MM.1S (cell line): ENCODE measurements around the gene PPARD.

Source experiments
- DNase-seq: peaks from one replicate; pipeline ENCODE4 v3.0.0-alpha.2; 2015
- H2AFZ ChIP-seq: fragments of 300-600 bp; sonication (generic); 2 replicates; pipeline ENCODE4 v1.6.0; 2016; ENCODE audit warnings: antibody characterized with exemption, low read length
- H3F3A ChIP-seq: fragments of 300-600 bp; sonication (generic); 2 replicates; pipeline ENCODE4 v1.6.1; 2016; ENCODE audit warnings: mild to moderate bottlenecking, antibody characterized with exemption, low read length, moderate library complexity, mixed read lengths; ENCODE audit not compliant: insufficient read depth
- H3K27ac ChIP-seq: fragments of 300-600 bp; sonication (generic); 2 replicates; pipeline ENCODE4 v1.5.1; 2016; ENCODE audit warnings: mild to moderate bottlenecking, low read length
- H3K27me3 ChIP-seq: fragments of 300-600 bp; sonication (generic); replicated peaks from 2 replicates; pipeline ENCODE4 v1.6.0; 2016; ENCODE audit warnings: low read length; ENCODE audit not compliant: insufficient read depth
- H3K36me3 ChIP-seq: fragments of 300-600 bp; sonication (generic); replicated peaks from 2 replicates; pipeline ENCODE4 v1.6.1; 2016; ENCODE audit warnings: mild to moderate bottlenecking, low read length, mixed read lengths; ENCODE audit not compliant: insufficient read depth
- H3K4me1 ChIP-seq: fragments of 300-600 bp; sonication (generic); 2 replicates; pipeline ENCODE4 v1.6.1; 2016; ENCODE audit warnings: low read length, mixed read lengths
- H3K4me2 ChIP-seq: fragments of 300-600 bp; sonication (generic); 2 replicates; pipeline ENCODE4 v1.6.0; 2016; ENCODE audit warnings: low read depth, low read length
- H3K4me3 ChIP-seq: fragments of 300-600 bp; sonication (generic); 2 replicates; pipeline ENCODE4 v1.5.1; 2016; ENCODE audit warnings: low read length, mixed read lengths
- H3K79me2 ChIP-seq: fragments of 300-600 bp; sonication (generic); 2 replicates; pipeline ENCODE4 v1.6.1; 2016; ENCODE audit warnings: mixed run types, low read length, mixed read lengths
- H3K9ac ChIP-seq: fragments of 300-600 bp; sonication (generic); 2 replicates; pipeline ENCODE4 v1.6.1; 2016; ENCODE audit warnings: low read length, mixed read lengths
- H3K9me2 ChIP-seq: fragments of 300-600 bp; sonication (generic); replicated peaks from 2 replicates; pipeline ENCODE4 v1.6.1; 2016; ENCODE audit warnings: mild to moderate bottlenecking, low read length, mixed read lengths; ENCODE audit not compliant: insufficient read depth
- H3K9me3 ChIP-seq: fragments of 300-600 bp; sonication (generic); replicated peaks from 2 replicates; pipeline ENCODE4 v1.6.1; 2016; ENCODE audit warnings: mild to moderate bottlenecking, low read length, mixed read lengths; ENCODE audit not compliant: insufficient read depth
- H4K20me1 ChIP-seq: fragments of 300-600 bp; sonication (generic); 2 replicates; pipeline ENCODE4 v1.6.1; 2016; ENCODE audit warnings: mild to moderate bottlenecking, low read length, moderate library complexity, mixed read lengths; ENCODE audit not compliant: insufficient read depth
- CTCF ChIP-seq: fragments of 300-600 bp; sonication (generic); IDR thresholded peaks from 2 replicates; pipeline ENCODE4 v1.5.1; 2016; ENCODE audit warnings: antibody characterized with exemption, low read length, mixed read lengths
- EZH2 ChIP-seq: fragments of 300-600 bp; sonication (generic); optimal IDR thresholded peaks from 2 replicates; pipeline ENCODE3; 2017; ENCODE audit warnings: low read depth, mild to moderate bottlenecking, antibody characterized with exemption, low read length, mixed read lengths
- EZH2phosphoT487 ChIP-seq: fragments of 300-600 bp; sonication (generic); IDR thresholded peaks from 2 replicates; pipeline ENCODE4 v1.6.1; 2018; ENCODE audit warnings: antibody characterized with exemption, low read length

PPARD gene

GRCh38 chr6:35343092-35343834 lies 905 bp downstream of the PPARD start:
- H3K4me2 ChIP-seq = peak overlapping the region; percentile 95
- H3K36me3 ChIP-seq = no peaks in the 10 kb centered on the region
- no peak overlapping the region for H3K27ac ChIP-seq
- no peak for DNase-seq
- no peaks in the 10 kb centered on the region; the same call in 1 of the 2 replicates for H4K20me1 ChIP-seq
- H2AFZ ChIP-seq = peak overlapping the region; percentile 53; the same call in 1 of the 2 replicates
- no peaks in the 10 kb centered on the region for H3K27me3 ChIP-seq
- peak overlapping the region; percentile 84 for H3K4me3 ChIP-seq
- peaks cover 23% of the 10 kb centered on the region for H3K79me2 ChIP-seq
- TF ChIP-seq CTCF (no peak), EZH2phosphoT487 (no peak), EZH2 (no peak)
- H3K9ac ChIP-seq = peak overlapping the region; percentile 72
- peaks cover 6% of the 10 kb centered on the region; the same call in 1 of the 2 replicates for H3K4me1 ChIP-seq
- no peaks in the 10 kb centered on the region for H3F3A ChIP-seq
- H3K9me2 ChIP-seq = no peaks in the 10 kb centered on the region
- no peaks in the 10 kb centered on the region for H3K9me3 ChIP-seq

GRCh38 chr6:35343835-35344550 lies 1.6 kb downstream of the PPARD start:
- H3K9me3 ChIP-seq = no peaks in the 10 kb centered on the region
- no peaks in the 10 kb centered on the region for H3F3A ChIP-seq
- no peaks in the 10 kb centered on the region for H3K27me3 ChIP-seq
- DNase-seq = no peak
- H3K4me2 ChIP-seq = peak overlapping the region; percentile 95; the same call in 1 of the 2 replicates
- peaks cover 23% of the 10 kb centered on the region for H3K79me2 ChIP-seq
- H3K36me3 ChIP-seq = no peaks in the 10 kb centered on the region
- TF ChIP-seq EZH2phosphoT487 = no peak
- no peak for TF ChIP-seq CTCF
- TF ChIP-seq EZH2 = no peak
- no peak overlapping the region for H2AFZ ChIP-seq
- no peaks in the 10 kb centered on the region; the same call in 1 of the 2 replicates for H4K20me1 ChIP-seq
- H3K9me2 ChIP-seq = no peaks in the 10 kb centered on the region
- no peak overlapping the region for H3K27ac ChIP-seq
- H3K4me3 ChIP-seq = no peak overlapping the region
- H3K9ac ChIP-seq = no peak overlapping the region
- H3K4me1 ChIP-seq = peaks cover 6% of the 10 kb centered on the region; the same call in 1 of the 2 replicates

- H3K9ac ChIP-seq = no peak overlapping the region
- H3K27me3 ChIP-seq = no peaks in the 10 kb centered on the region
- no peak for DNase-seq
- no peaks in the 10 kb centered on the region for H3F3A ChIP-seq
- no peak overlapping the region for H3K4me2 ChIP-seq
- no peaks in the 10 kb centered on the region for H3K9me3 ChIP-seq
- no peak overlapping the region for H3K4me3 ChIP-seq
- H3K9me2 ChIP-seq = no peaks in the 10 kb centered on the region
- H3K4me1 ChIP-seq = no peaks in the 10 kb centered on the region
- H4K20me1 ChIP-seq = no peaks in the 10 kb centered on the region
- no peaks in the 10 kb centered on the region for H3K36me3 ChIP-seq
- no peak overlapping the region for H2AFZ ChIP-seq
- H3K79me2 ChIP-seq = no peaks in the 10 kb centered on the region
- TF ChIP-seq EZH2 (no peak), CTCF (no peak), EZH2phosphoT487 (no peak)
- H3K27ac ChIP-seq = no peak overlapping the region
These were observed 9.1 kb downstream of the PPARD start for GRCh38 chr6:35351422-35351821.
